NCI-H1105 treated with DMSO at 0.1 percent for 48 hours (cell line): ENCODE data around the gene SLC6A2.
A peak's percentile ranks its signal among the peaks of the same experiment; 100 is the strongest.

ENCODE experiments used
- DNase-seq: peaks from one replicate; lab custom pipeline; 2025; lab: John Stamatoyannopoulos, UW

SLC6A2 gene

GRCh38 chr16:55671974-55672280 is 16.1 kb downstream of the SLC6A2 start:
- DNase-seq: no peak

GRCh38 chr16:55672471-55672870 is 16.7 kb downstream of the SLC6A2 start:
- DNase-seq: no peak

GRCh38 chr16:55678161-55678821 is 22.5 kb downstream of the SLC6A2 start:
- DNase-seq: no peak

- no peak for DNase-seq
These were observed 26.3 kb downstream of the SLC6A2 start for GRCh38 chr16:55682086-55682485.

- no peak for DNase-seq
These were observed 30.2 kb downstream of the SLC6A2 start for GRCh38 chr16:55685973-55686372.

GRCh38 chr16:55686671-55687070 is 30.9 kb downstream of the SLC6A2 start:
- DNase-seq: no peak

- no peak for DNase-seq
These were observed 32.0 kb downstream of the SLC6A2 start for GRCh38 chr16:55687802-55688201.

GRCh38 chr16:55690841-55691240 is 35.1 kb downstream of the SLC6A2 start:
- DNase-seq: no peak

GRCh38 chr16:55691771-55692170 is 36.0 kb downstream of the SLC6A2 start:
- no peak for DNase-seq

- DNase-seq: no peak
These were observed 39.8 kb downstream of the SLC6A2 start for GRCh38 chr16:55695595-55695994.

GRCh38 chr16:55697867-55698266 is 42.1 kb downstream of the SLC6A2 start:
- no peak for DNase-seq

GRCh38 chr16:55698331-55698730 is 42.5 kb downstream of the SLC6A2 start:
- no peak for DNase-seq

GRCh38 chr16:55698946-55699345 is 43.2 kb downstream of the SLC6A2 start:
- DNase-seq: no peak

GRCh38 chr16:55699616-55700015 is 43.8 kb downstream of the SLC6A2 start:
- DNase-seq: no peak

- no peak for DNase-seq
These were observed 44.3 kb downstream of the SLC6A2 start for GRCh38 chr16:55700067-55700466.

GRCh38 chr16:55700961-55701360 is 45.2 kb downstream of the SLC6A2 start:
- DNase-seq: no peak

GRCh38 chr16:55701442-55702319 is 45.9 kb downstream of the SLC6A2 start:
- peak; percentile 75 for DNase-seq

- DNase-seq: peak; percentile 70
These were observed 47.5 kb downstream of the SLC6A2 start for GRCh38 chr16:55703003-55704001.

- no peak for DNase-seq
These were observed 51.1 kb downstream of the SLC6A2 start for GRCh38 chr16:55706739-55707384.

- no peak for DNase-seq
These were observed 54.0 kb downstream of the SLC6A2 start for GRCh38 chr16:55709801-55710200.

- no peak for DNase-seq
These were observed 54.7 kb downstream of the SLC6A2 start for GRCh38 chr16:55710466-55710865.
